ENCODE results near the gene HGD. TPM values are rescaled to one million over a fixed set of nuclear protein-coding genes. Genes with fewer than 3 reads are reported as not detected.
"Not testable (repeated sequence)": the region's sequence is repeated elsewhere in the genome, so short reads cannot be mapped to it uniquely, and the experiment has no call there.

Gene HGD
- total and polyA plus RNA-seq, 10 of the 15 experiments (the other 5 are each of a cell fraction or from before 2014, with no cell fraction given) = 0.18 to 0.81 (median 0.40) TPM; not detected in 6

GRCh38 chr3:120622457-120622856 is 59.6 kb downstream of the HGD start (continued):
- TF ChIP-seq, protein P1, sequence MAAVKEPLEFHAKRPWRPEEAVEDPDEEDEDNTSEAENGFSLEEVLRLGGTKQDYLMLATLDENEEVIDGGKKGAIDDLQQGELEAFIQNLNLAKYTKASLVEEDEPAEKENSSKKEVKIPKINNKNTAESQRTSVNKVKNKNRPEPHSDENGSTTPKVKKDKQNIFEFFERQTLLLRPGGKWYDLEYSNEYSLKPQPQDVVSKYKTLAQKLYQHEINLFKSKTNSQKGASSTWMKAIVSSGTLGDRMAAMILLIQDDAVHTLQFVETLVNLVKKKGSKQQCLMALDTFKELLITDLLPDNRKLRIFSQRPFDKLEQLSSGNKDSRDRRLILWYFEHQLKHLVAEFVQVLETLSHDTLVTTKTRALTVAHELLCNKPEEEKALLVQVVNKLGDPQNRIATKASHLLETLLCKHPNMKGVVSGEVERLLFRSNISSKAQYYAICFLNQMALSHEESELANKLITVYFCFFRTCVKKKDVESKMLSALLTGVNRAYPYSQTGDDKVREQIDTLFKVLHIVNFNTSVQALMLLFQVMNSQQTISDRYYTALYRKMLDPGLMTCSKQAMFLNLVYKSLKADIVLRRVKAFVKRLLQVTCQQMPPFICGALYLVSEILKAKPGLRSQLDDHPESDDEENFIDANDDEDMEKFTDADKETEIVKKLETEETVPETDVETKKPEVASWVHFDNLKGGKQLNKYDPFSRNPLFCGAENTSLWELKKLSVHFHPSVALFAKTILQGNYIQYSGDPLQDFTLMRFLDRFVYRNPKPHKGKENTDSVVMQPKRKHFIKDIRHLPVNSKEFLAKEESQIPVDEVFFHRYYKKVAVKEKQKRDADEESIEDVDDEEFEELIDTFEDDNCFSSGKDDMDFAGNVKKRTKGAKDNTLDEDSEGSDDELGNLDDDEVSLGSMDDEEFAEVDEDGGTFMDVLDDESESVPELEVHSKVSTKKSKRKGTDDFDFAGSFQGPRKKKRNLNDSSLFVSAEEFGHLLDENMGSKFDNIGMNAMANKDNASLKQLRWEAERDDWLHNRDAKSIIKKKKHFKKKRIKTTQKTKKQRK (IDR thresholded peaks at IDR 0.05; ENCODE audit: low read depth, low read length) = no peak
- TF ChIP-seq NRF1 (conservative IDR thresholded peaks at IDR 0.05; ENCODE audit: low read depth, low read length) = no peak

GRCh38 chr3:120616745-120617144 is 65.3 kb downstream of the HGD start:
- H3K9me3 ChIP-seq (replicated peaks; ENCODE audit: control insufficient read depth, insufficient read depth, low read length); CTCF ChIA-PET; H3K36me3 ChIP-seq (ENCODE audit: control insufficient read depth in 2 of 2, insufficient read depth in 2 of 2, low read length in 1 of 2); ATAC-seq; H4K20me1 ChIP-seq (ENCODE audit: control insufficient read depth, insufficient read depth); H3K27ac ChIP-seq (ENCODE audit: control insufficient read depth, insufficient read depth); intact Hi-C loops (cut with micrococcal nuclease; ENCODE audit: unreplicated experiment); H3K9ac ChIP-seq (ENCODE audit: control insufficient read depth, insufficient read depth, low read length); H2AFZ ChIP-seq (ENCODE audit: control insufficient read depth, low read depth, low read length); BruUV-seq (replicated peaks); H3K4me2 ChIP-seq (ENCODE audit: control insufficient read depth, insufficient read depth); H3K4me3 ChIP-seq; H3K4me1 ChIP-seq (ENCODE audit: control insufficient read depth, insufficient read depth, low read length); in situ Hi-C loops (cut with MboI); POLR2A ChIA-PET; H3K79me2 ChIP-seq (ENCODE audit: control insufficient read depth, insufficient read depth, low read length); SMC1A ChIA-PET (ENCODE audit: uncharacterized antibody, unreplicated experiment); H3K27me3 ChIP-seq (replicated peaks in 1 of 2; ENCODE audit: control insufficient read depth in 2 of 2, insufficient read depth in 2 of 2, low read length in 1 of 2); DNase-seq (ENCODE audit: low read depth, low spot score); FAIRE-seq: not testable (repeated sequence)
- WGBS (ENCODE audit: insufficient coverage, insufficient replicate concordance, low lambda C conversion rate, missing lambda C conversion rate) = 56% methylated on average over 8 of the region's 8 CpGs
- RAD21 ChIA-PET (ENCODE audit: unreplicated experiment) = interaction anchor here (1.4 kb wide), 1 partner anchor 21 kb away, joined by 4 read pairs; the partner anchor contains the start of gene NDUFB4

Measured in GM12878 (cell line).